GM12878 (cell line): ENCODE results near the gene ARHGAP26. TPM values are rescaled to one million over a fixed set of nuclear protein-coding genes. Genes with fewer than 3 reads are reported as not detected.

ENCODE experiments used
- ATAC-seq: fragments of 200-7000 bp; cut with Tn5 transposase; 3 replicates; pipeline ENCODE4 v1.9.1; 2020; ENCODE audit warnings: mild to moderate bottlenecking, moderate library complexity
- BruUV-seq: library from RNA; stranded (reverse); fragments of 400-500 nt; replicated peaks from 2 replicates; lab custom pipeline; 2021; lab: Mats Ljungman, UMichigan
- CTCF ChIA-PET: fragments of 300-600 bp; sonication (Branson Sonifier 250); formaldehyde crosslinking; extraction: SDS; loops from one replicate; lab custom pipeline; 2021; ENCODE audit warnings: inconsistent platforms; lab: Yijun Ruan, JAX
- POLR2A ChIA-PET: fragments of 350-600 bp; formaldehyde crosslinking; extraction: SDS; loops from one replicate; lab custom pipeline; 2021; ENCODE audit warnings: inconsistent platforms; lab: Charles Lee
- RAD21 ChIA-PET: fragments of 300-600 bp; sonication (Branson Sonifier 250); formaldehyde crosslinking; loops from one replicate; lab custom pipeline; 2023; ENCODE audit warnings: antibody characterized with exemption; ENCODE audit not compliant: unreplicated experiment; lab: Charles Lee
- SMC1A ChIA-PET: fragments of 300-600 bp; sonication (Branson Sonifier 250); formaldehyde crosslinking; loops from one replicate; lab custom pipeline; 2023; ENCODE audit not compliant: unreplicated experiment, uncharacterized antibody; lab: Charles Lee
- DNase-seq: peaks from one replicate; pipeline ENCODE4 v3.0.0-alpha.2; 2011; ENCODE audit warnings: low read depth, low spot score
- FAIRE-seq: peaks from 3 replicates; lab custom pipeline; 2011; peaks lifted over from hg19 to GRCh38; lab: Jason Lieb, UNC
- H2AFZ ChIP-seq: 2 replicates; pipeline ENCODE4 v1.6.0; 2011; ENCODE audit warnings: low read depth, low read length, control low read depth; ENCODE audit not compliant: control insufficient read depth
- H3K27ac ChIP-seq: 2 replicates; pipeline ENCODE4 v1.5.1; 2011; ENCODE audit warnings: control low read depth; ENCODE audit not compliant: control insufficient read depth, insufficient read depth
- H3K27me3 ChIP-seq, 2 experiments: replicated peaks in 1 of 2; 2 replicates each; pipeline versions ENCODE4 v1.6.0 to v1.6.1; 2011; ENCODE audit warnings: low read length in 1 of 2; ENCODE audit not compliant: control insufficient read depth in 2 of 2, insufficient read depth in 2 of 2
- H3K36me3 ChIP-seq, 2 experiments: 2 replicates each; pipeline ENCODE4 v1.5.1; 2011; ENCODE audit warnings: low read length in 1 of 2; ENCODE audit not compliant: control insufficient read depth in 2 of 2, insufficient read depth in 2 of 2
- H3K4me1 ChIP-seq: 2 replicates; pipeline ENCODE4 v1.6.1; 2011; ENCODE audit warnings: mild to moderate bottlenecking, low read length, moderate library complexity, mixed read lengths; ENCODE audit not compliant: control insufficient read depth, insufficient read depth
- H3K4me2 ChIP-seq: 2 replicates; pipeline ENCODE4 v1.6.0; 2011; ENCODE audit warnings: control low read depth; ENCODE audit not compliant: control insufficient read depth, insufficient read depth
- H3K4me3 ChIP-seq: fragments of 200-600 bp; sonication (generic); 2 replicates; pipeline ENCODE4 v1.5.1; 2016
- H3K79me2 ChIP-seq: 2 replicates; pipeline ENCODE4 v1.6.0; 2011; ENCODE audit warnings: low read length; ENCODE audit not compliant: control insufficient read depth, insufficient read depth
- H3K9ac ChIP-seq: 2 replicates; pipeline ENCODE4 v1.8.0; 2011; ENCODE audit warnings: low read length, control low read depth, mixed read lengths; ENCODE audit not compliant: control insufficient read depth, insufficient read depth
- H3K9me3 ChIP-seq: replicated peaks from 3 replicates; pipeline ENCODE4 v1.5.1; 2011; ENCODE audit warnings: mild to moderate bottlenecking, low read length; ENCODE audit not compliant: control insufficient read depth, insufficient read depth
- H4K20me1 ChIP-seq: 2 replicates; pipeline ENCODE4 v1.6.0; 2011; ENCODE audit not compliant: control insufficient read depth, insufficient read depth
- BRCA1 ChIP-seq: IDR thresholded peaks from 2 replicates; pipeline ENCODE4 v1.6.1; 2011; ENCODE audit warnings: low read depth, low read length, improper control_type of control experiment
- CTCF ChIP-seq, 3 experiments: IDR thresholded peaks in 2 of 3; conservative IDR thresholded peaks in 1 of 3; 2 replicates each; pipeline ENCODE4 v1.5.1; 2011; ENCODE audit warnings: low read depth in 3 of 3, low read length in 3 of 3, mild to moderate bottlenecking in 3 of 3, control low read depth in 2 of 3, moderate library complexity in 2 of 3, inconsistent platforms in 1 of 3, mixed read lengths in 1 of 3; ENCODE audit not compliant: control insufficient read depth in 2 of 3, insufficient read depth in 1 of 3; ENCODE audit errors: extremely low read depth in 1 of 3
- ELK1 ChIP-seq: IDR thresholded peaks from 2 replicates; pipeline ENCODE4 v1.6.1; 2012; ENCODE audit warnings: low read depth, low read length, improper control_type of control experiment
- HDAC2 ChIP-seq: fragments of 200-600 bp; sonication (generic); IDR thresholded peaks from 2 replicates; pipeline ENCODE4 v1.6.1; 2017
- KAT2A ChIP-seq: conservative IDR thresholded peaks from 2 replicates; pipeline ENCODE4 v1.6.1; 2011; ENCODE audit warnings: low read depth, low read length; ENCODE audit not compliant: control insufficient read depth
- LARP7 ChIP-seq: fragments of 450-650 bp; IDR thresholded peaks from 2 replicates; pipeline ENCODE4 v1.6.1; 2017; ENCODE audit warnings: mild to moderate bottlenecking
- MAX ChIP-seq: IDR thresholded peaks from 2 replicates; pipeline ENCODE4 v1.6.1; 2012; ENCODE audit warnings: low read depth, low read length, improper control_type of control experiment
- NR2F1 ChIP-seq: fragments of 450-650 bp; conservative IDR thresholded peaks from 2 replicates; pipeline ENCODE4 v1.6.1; 2017; ENCODE audit warnings: mild to moderate bottlenecking
- PAX5 ChIP-seq: IDR thresholded peaks from 2 replicates; pipeline ENCODE4 v1.6.1; 2011; ENCODE audit warnings: low read depth, low read length, borderline replicate concordance
- PAX8 ChIP-seq: fragments of 450-650 bp; IDR thresholded peaks from 2 replicates; pipeline ENCODE4 v1.6.1; 2017; ENCODE audit warnings: mild to moderate bottlenecking, moderate library complexity
- PML ChIP-seq: IDR thresholded peaks from 2 replicates; pipeline ENCODE4 v1.6.1; 2012; ENCODE audit warnings: low read length, inconsistent platforms
- SMAD1 ChIP-seq: fragments of 450-650 bp; IDR thresholded peaks from 2 replicates; pipeline ENCODE4 v1.6.1; 2018; ENCODE audit warnings: mild to moderate bottlenecking, low read depth; ENCODE audit not compliant: partially characterized antibody
- SPI1 ChIP-seq: IDR thresholded peaks from 2 replicates; pipeline ENCODE4 v1.6.1; 2011; ENCODE audit warnings: low read depth, mild to moderate bottlenecking, low read length, moderate library complexity, borderline replicate concordance; ENCODE audit not compliant: insufficient read depth
- SREBF1 ChIP-seq: IDR thresholded peaks from 2 replicates; pipeline ENCODE4 v1.6.1; 2012; ENCODE audit warnings: mild to moderate bottlenecking, low read length
- TCF12 ChIP-seq: IDR thresholded peaks from 2 replicates; pipeline ENCODE4 v1.6.1; 2011; ENCODE audit warnings: low read depth, mild to moderate bottlenecking, low read length
- ZBED1 ChIP-seq: IDR thresholded peaks from 2 replicates; pipeline ENCODE4 v1.6.1; 2016; ENCODE audit warnings: borderline replicate concordance
- ZBTB11 ChIP-seq: fragments of 450-650 bp; formaldehyde crosslinking; IDR thresholded peaks from 2 replicates; pipeline ENCODE4 v1.5.0; 2022; ENCODE audit warnings: mild to moderate bottlenecking, missing genetic modification characterization
- WGBS: methylation state at CpG from one replicate; pipeline ENCODE4 v1.1.6; 2016; ENCODE audit warnings: low lambda C conversion rate; ENCODE audit not compliant: insufficient replicate concordance, insufficient coverage; ENCODE audit errors: missing lambda C conversion rate; 5-methylcytosine and 5-hydroxymethylcytosine counted together
- in situ Hi-C: fragments of 300-500 bp; cut with MboI; formaldehyde crosslinking; loops from 9 replicates; pipeline ENCODE4 v1.14.3; 2018; ENCODE audit warnings: mixed read lengths
- intact Hi-C: fragments of 100-400 bp; cut with micrococcal nuclease; formaldehyde crosslinking; loops from one replicate; pipeline ENCODE4 v1.14.2; 2022; ENCODE audit not compliant: unreplicated experiment
- polyA plus RNA-seq, 11 experiments: library from polyadenylated mRNA; depleted of rRNA in 4 of 11; unstranded in 6 of 11; stranded (reverse) in 5 of 11; fragments of >200 nt; fragmentation: Nextera tagmentation in 4 of 11; fragmentation: Illumina TruSeq in 1 of 11; extraction: Ambion mirVana in 4 of 11; extraction: Trizol in 1 of 11; gene quantifications; 1 replicate in 1 of 11; 2 replicates in 10 of 11; pipeline versions ENCODE4 v1.2.1 to v1.2.3, GENCODE V29; 2011 to 2016; ENCODE audit warnings: inconsistent platforms in 2 of 11, missing spikeins in 2 of 11, low read depth in 1 of 11
- total RNA-seq, 4 experiments: library from RNA; depleted of rRNA in 3 of 4; stranded (reverse); fragments of >200 nt in 3 of 4; fragmentation: Illumina TruSeq in 1 of 4; extraction: Trizol in 1 of 4; gene quantifications; 2 replicates each; pipeline versions ENCODE4 v1.2.1 to v1.2.3, GENCODE V29; 2013 to 2021

Gene ARHGAP26
- total and polyA plus RNA-seq, 10 of the 15 experiments (the other 5 are each of a cell fraction or from before 2014, with no cell fraction given), result 9.4 to 41.5 (median 19.3) TPM

GRCh38 chr5:143155455-143155854, 385.3 kb downstream of the ARHGAP26 start:
- no peaks in the 10 kb centered on the region for H3K4me1 ChIP-seq
- SMC1A ChIA-PET, result interaction anchor here (1.0 to 9.2 kb wide), 7 partner anchors 10 to 44 kb away, joined by 3 to 49 read pairs (median 7); no protein-coding TSS in a partner anchor
- no TSS peak for BruUV-seq
- no peak overlapping the region for H3K9ac ChIP-seq
- no peaks in the 10 kb centered on the region; a peak in 1 of 4 replicates for H3K36me3 ChIP-seq
- no peak overlapping the region for H3K27ac ChIP-seq
- H2AFZ ChIP-seq, result no peak overlapping the region
- ATAC-seq, result no peak
- TF ChIP-seq SPI1, result no peak
- TF ChIP-seq LARP7, result no peak
- no peak for TF ChIP-seq PAX5
- no peak for TF ChIP-seq ZBTB11 (CRISPR knock-in tag)
- no peak for TF ChIP-seq SREBF1
- TF ChIP-seq NR2F1, result no peak
- no peak for TF ChIP-seq PML
- no peak for TF ChIP-seq PAX8
- TF ChIP-seq CTCF (IDR thresholded peaks at IDR 0.05 in 2 of 3, conservative IDR thresholded peaks at IDR 0.05 in 1 of 3; ENCODE audit: control insufficient read depth in 2 of 3, extremely low read depth in 1 of 3, insufficient read depth in 1 of 3, low read depth in 3 of 3, low read length in 3 of 3), result no peak
- TF ChIP-seq SMAD1, result no peak
- no peak for TF ChIP-seq MAX
- no peak for TF ChIP-seq TCF12
- TF ChIP-seq KAT2A, result no peak
- TF ChIP-seq ZBED1, result no peak
- TF ChIP-seq HDAC2, result no peak
- no peak for TF ChIP-seq BRCA1
- no peak for TF ChIP-seq ELK1
- TF ChIP-seq, all 136 proteins: peak for 0
- DNase-seq, result no peak
- no peaks in the 10 kb centered on the region for H4K20me1 ChIP-seq
- no peaks in the 10 kb centered on the region for H3K9me3 ChIP-seq
- in situ Hi-C loops, result no loop called here
- H3K4me2 ChIP-seq, result no peak overlapping the region
- POLR2A ChIA-PET, result interaction anchor here (1.4 to 1.7 kb wide), 4 partner anchors 9 to 39 kb away, joined by 3 to 6 read pairs (median 4); no protein-coding TSS in a partner anchor
- H3K4me3 ChIP-seq, result no peak overlapping the region
- FAIRE-seq, result no peak
- intact Hi-C loops, result no loop called here
- CTCF ChIA-PET, result interaction anchor here (2.0 kb wide), 2 partner anchors 12 to 47 kb away, joined by 5 read pairs; no protein-coding TSS in a partner anchor
- H3K79me2 ChIP-seq, result no peaks in the 10 kb centered on the region
- no peaks in the 10 kb centered on the region for H3K27me3 ChIP-seq
- RAD21 ChIA-PET, result no interaction called here
- 100% methylated on average over 3 of the region's 3 CpGs for WGBS
